ENCODE measurements around the gene FRMPD4.

The FRMPD4 gene

GRCh38 chrX:12672367-12673106 lies 534.3 kb downstream of the FRMPD4 start:
- no peak overlapping the region for H3K4me3 ChIP-seq (ENCODE audit: low read depth, low read length)
- DNase-seq (ENCODE audit: low read depth), result no peak
- no peak for TF ChIP-seq CTCF (IDR thresholded peaks at IDR 0.05; ENCODE audit: low read depth, low read length, missing control alignments)

GRCh38 chrX:12673487-12673886 lies 535.2 kb downstream of the FRMPD4 start:
- H3K4me3 ChIP-seq (ENCODE audit: low read depth, low read length), result no peak overlapping the region
- DNase-seq (ENCODE audit: low read depth), result no peak
- no peak for TF ChIP-seq CTCF (IDR thresholded peaks at IDR 0.05; ENCODE audit: low read depth, low read length, missing control alignments)

- no peak overlapping the region for H3K4me3 ChIP-seq (ENCODE audit: low read depth, low read length)
- no peak for TF ChIP-seq CTCF (IDR thresholded peaks at IDR 0.05; ENCODE audit: low read depth, low read length, missing control alignments)
- no peak for DNase-seq (ENCODE audit: low read depth)
Observed at GRCh38 chrX:12679522-12679921, 541.2 kb downstream of the FRMPD4 start.

- TF ChIP-seq CTCF (IDR thresholded peaks at IDR 0.05; ENCODE audit: low read depth, low read length, missing control alignments), result no peak
- DNase-seq (ENCODE audit: low read depth), result no peak
- no peak overlapping the region for H3K4me3 ChIP-seq (ENCODE audit: low read depth, low read length)
Observed at GRCh38 chrX:12681047-12681446, 542.8 kb downstream of the FRMPD4 start.

- no peak for TF ChIP-seq CTCF (IDR thresholded peaks at IDR 0.05; ENCODE audit: low read depth, low read length, missing control alignments)
- no peak overlapping the region for H3K4me3 ChIP-seq (ENCODE audit: low read depth, low read length)
- no peak for DNase-seq (ENCODE audit: low read depth)
Observed at GRCh38 chrX:12685541-12685940, 547.3 kb downstream of the FRMPD4 start.

- no peak for TF ChIP-seq CTCF (IDR thresholded peaks at IDR 0.05; ENCODE audit: low read depth, low read length, missing control alignments)
Observed at GRCh38 chrX:12686331-12686730, 548.1 kb downstream of the FRMPD4 start.

GRCh38 chrX:12690646-12691045 lies 552.4 kb downstream of the FRMPD4 start:
- no peak overlapping the region for H3K4me3 ChIP-seq (ENCODE audit: low read depth, low read length)
- no peak for DNase-seq (ENCODE audit: low read depth)
- no peak for TF ChIP-seq CTCF (IDR thresholded peaks at IDR 0.05; ENCODE audit: low read depth, low read length, missing control alignments)

More at GRCh38 chrX:12686331-12686730, 548.1 kb downstream of the FRMPD4 start:
- no peak for DNase-seq (ENCODE audit: low read depth)
- no peak overlapping the region for H3K4me3 ChIP-seq (ENCODE audit: low read depth, low read length)

Data from GM12864 (cell line).